C4-2B (cell line): ENCODE measurements around the gene SRRD.

Experiments
- H3K27ac ChIP-seq: fragments of 450-650 bp; 2 replicates; pipeline ENCODE4 v1.5.1; 2017
- CTCF ChIP-seq: fragments of 450-650 bp; conservative IDR thresholded peaks from 2 replicates; pipeline ENCODE4 v1.5.1; 2017; ENCODE audit warnings: mild to moderate bottlenecking
- ZFX ChIP-seq: fragments of 450-650 bp; IDR thresholded peaks from 2 replicates; pipeline ENCODE4 v1.6.1; 2017

Gene SRRD

GRCh38 chr22:26466196-26466595 is 17.5 kb upstream of the SRRD start:
- TF ChIP-seq CTCF (no peak), ZFX (no peak)
- no peak overlapping the region for H3K27ac ChIP-seq

- H3K27ac ChIP-seq = no peak overlapping the region
- TF ChIP-seq CTCF (no peak), ZFX (no peak)
These were observed 12.9 kb upstream of the SRRD start for GRCh38 chr22:26470807-26471206.

- TF ChIP-seq ZFX (no peak), CTCF (no peak)
- no peak overlapping the region for H3K27ac ChIP-seq
These were observed 12.2 kb upstream of the SRRD start for GRCh38 chr22:26471522-26471921.

DNA sequence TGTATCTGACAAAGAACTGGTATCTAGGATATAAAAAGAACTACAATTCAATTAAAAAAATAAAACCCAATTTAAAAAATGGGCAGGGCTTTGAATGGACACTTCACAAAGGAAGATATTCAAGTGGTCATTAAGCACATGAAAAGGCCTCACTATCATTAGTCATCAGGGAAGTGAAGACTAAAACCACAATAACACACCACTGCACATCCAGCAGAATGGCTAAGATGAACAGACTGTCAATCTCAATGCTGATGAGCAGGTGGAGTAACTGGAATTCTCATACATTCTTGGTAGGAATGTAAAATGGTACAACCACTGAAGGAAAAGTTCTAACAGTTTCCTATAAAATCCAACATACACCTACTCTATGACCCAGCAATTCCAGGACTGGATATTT is 9.0 kb upstream of the SRRD start:
- no peak overlapping the region for H3K27ac ChIP-seq
- TF ChIP-seq CTCF (no peak), ZFX (no peak)

DNA sequence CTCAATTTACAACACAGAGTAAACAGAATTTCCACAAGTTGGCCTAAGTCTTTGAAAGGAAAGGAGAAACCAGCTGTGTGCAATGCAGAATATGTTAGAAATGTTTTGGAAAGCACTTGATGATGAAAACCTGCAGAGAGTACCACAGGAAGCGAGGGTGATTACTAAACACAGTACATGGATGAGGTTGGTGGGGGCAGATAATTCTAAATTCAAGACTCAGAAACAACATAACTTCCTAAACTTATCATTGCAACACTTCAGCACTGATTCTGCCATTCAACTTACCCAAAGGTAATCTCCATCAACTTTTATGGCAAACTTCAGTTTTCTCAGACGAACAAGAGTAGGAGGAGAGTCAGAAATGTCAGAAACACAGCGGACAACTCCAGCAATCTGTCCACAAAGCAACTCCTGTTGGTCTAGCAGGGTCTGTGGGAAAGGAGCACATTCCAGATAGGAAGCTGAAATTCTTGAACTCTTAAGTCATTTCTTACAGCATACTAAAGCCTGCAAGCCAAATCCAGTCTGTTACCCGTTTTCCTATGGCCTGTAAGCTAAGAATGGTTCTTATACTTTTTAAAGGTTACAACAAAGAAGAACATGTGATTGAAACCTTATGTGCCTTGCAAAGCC is 6.9 kb upstream of the SRRD start:
- TF ChIP-seq CTCF (no peak), ZFX (no peak)
- no peak overlapping the region for H3K27ac ChIP-seq

GRCh38 chr22:26477341-26477731 is 6.3 kb upstream of the SRRD start:
- TF ChIP-seq CTCF (no peak), ZFX (no peak)
- no peak overlapping the region for H3K27ac ChIP-seq

GRCh38 chr22:26479043-26479791 is 4.5 kb upstream of the SRRD start:
- H3K27ac ChIP-seq = no peak overlapping the region

More at GRCh38 chr22:26479043-26479791, 4.5 kb upstream of the SRRD start:
- TF ChIP-seq ZFX (no peak), CTCF (no peak)
